Stimulated activated CD4-positive, alpha-beta T cell treated with anti-CD3 and anti-CD28 coated beads, Interleukin-1b, Interleukin-23, amount 100 ng/mL, for 48 hours (primary cell): ENCODE measurements around the gene GJA8.
A peak's percentile ranks its signal among the peaks of the same experiment; 100 is the strongest.
"Not testable (repeated sequence)": the region's sequence is repeated elsewhere in the genome, so short reads cannot be mapped to it uniquely, and the experiment has no call there.

Experiments
- DNase-seq: peaks from one replicate; pipeline ENCODE4 v3.0.0-alpha.2; 2020

The GJA8 gene

GRCh38 chr1:147902253-147902845 is at the start of gene GJA8:
Gene GJA8 (plus strand): TSS chr1:147902795. CDS start chr1:147907956, 5,161 bp downstream.
- no peak for DNase-seq

GRCh38 chr1:147853391-147853790 is 49.2 kb upstream of the GJA8 start:
- no peak for DNase-seq

GRCh38 chr1:147854989-147855388 is 47.6 kb upstream of the GJA8 start:
- DNase-seq: not testable (repeated sequence)

GRCh38 chr1:147855996-147856395 is 46.6 kb upstream of the GJA8 start:
- DNase-seq: not testable (repeated sequence)

DNA sequence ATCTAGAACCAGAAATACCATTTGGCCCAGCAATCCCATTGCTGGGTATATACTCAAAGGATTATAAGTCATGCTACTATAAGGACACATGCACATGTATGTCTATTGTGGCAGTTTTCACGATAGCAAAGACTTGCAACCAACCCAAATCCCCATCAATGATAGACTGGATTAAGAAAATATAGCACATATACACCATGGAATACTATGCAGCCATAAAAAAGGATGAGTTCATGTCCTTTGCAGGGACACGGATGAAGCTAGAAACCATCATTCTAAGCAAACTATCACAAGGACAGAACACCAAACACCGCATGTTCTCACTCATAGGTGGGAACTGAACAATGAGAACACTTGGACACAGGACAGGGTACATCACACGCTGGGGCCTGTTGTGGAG is 35.4 kb upstream of the GJA8 start:
- not testable (repeated sequence) for DNase-seq

DNA sequence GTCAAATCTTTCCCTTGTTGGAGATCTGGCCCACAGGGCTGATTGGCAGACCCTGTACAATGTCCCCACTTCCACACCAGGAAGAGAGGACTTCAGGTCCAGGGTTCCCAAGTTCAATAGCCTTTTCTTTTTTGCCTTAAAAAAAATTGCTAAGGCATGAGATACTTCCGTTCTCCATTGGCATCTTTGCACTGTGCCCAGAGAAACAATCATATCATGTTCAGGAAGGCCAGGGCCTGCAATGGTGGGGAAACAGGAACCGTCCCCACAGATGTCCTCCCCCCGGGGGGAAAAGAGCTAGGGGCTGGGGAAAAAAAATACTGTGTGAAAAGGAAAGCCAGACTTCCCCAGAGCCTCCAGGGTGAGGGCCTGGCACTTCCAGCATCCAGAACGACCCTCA is 24.6 kb upstream of the GJA8 start:
- DNase-seq: no peak

- DNase-seq: no peak
Measured at GRCh38 chr1:147879911-147880310, 22.7 kb upstream of the GJA8 start.

GRCh38 chr1:147882535-147882934 is 20.1 kb upstream of the GJA8 start:
- no peak for DNase-seq

GRCh38 chr1:147890177-147890790 is 12.3 kb upstream of the GJA8 start:
- DNase-seq: peak; percentile 61

- no peak for DNase-seq
Measured at GRCh38 chr1:147891088-147891487, 11.5 kb upstream of the GJA8 start.

DNA sequence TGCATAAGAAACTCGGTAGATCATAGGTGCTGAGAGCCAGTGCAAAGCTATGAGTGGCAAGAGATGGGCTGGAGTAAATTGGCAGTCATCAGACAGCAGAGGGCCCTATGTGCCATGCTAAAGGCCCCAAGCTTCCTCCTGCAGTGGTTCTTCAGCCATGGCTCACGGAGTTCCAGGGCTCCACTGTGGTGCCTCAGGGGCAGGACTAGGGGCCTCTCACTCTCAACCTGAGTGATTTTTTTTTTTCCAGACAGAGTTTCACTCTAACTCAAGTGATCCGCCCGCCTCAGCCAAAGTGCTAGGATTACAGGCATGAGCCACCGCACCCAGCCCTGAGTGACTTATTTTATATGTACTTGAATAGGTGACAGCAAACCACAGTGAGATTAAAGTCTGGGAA is 10.4 kb upstream of the GJA8 start:
- peak; percentile 14 for DNase-seq

GRCh38 chr1:147892731-147893214 is 9.8 kb upstream of the GJA8 start:
- DNase-seq: peak; percentile 11

GRCh38 chr1:147895123-147895522 is 7.5 kb upstream of the GJA8 start:
- no peak for DNase-seq

DNA sequence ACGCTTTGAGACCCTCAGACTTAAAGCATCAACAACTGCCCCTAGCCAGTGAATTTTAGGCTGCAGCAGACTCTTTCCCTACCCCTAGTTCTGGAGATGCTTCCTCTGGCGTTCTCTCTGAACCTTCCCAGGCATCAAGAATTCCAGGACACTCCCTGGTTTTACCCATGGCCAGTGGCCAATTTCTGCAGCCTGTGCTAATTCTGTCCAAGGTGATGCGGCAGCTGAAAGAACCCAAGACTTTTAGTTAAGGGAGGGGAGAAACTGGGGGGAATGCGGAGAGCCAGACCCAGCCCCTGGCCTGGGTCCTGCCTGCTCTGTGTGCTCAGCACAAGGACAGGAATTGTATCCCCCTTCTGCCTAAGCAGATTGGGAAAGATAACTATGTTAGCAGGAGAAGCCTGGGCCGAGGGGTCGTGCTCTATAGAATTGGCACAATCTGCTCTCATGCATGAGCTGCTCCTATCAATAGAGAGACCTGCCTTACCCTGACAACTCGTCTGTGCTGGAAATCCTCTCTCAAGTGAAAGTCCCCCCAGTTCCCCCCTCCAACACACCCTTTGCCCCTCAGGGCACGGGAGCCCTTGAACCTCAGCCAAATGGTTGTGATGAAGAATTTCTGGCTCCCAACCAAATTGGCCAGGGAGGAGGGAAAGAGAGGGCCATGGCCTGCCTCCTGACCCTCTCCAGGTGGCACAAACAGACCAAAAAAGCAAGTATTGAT is 5.4 kb upstream of the GJA8 start:
- DNase-seq: no peak

GRCh38 chr1:147897789-147898188 is 4.8 kb upstream of the GJA8 start:
- no peak for DNase-seq

- DNase-seq: no peak
Measured at GRCh38 chr1:147904726-147905125, 2.1 kb downstream of the GJA8 start.

- no peak for DNase-seq
Measured at GRCh38 chr1:147907786-147908509, 5.4 kb downstream of the GJA8 start.

- no peak for DNase-seq
Measured at GRCh38 chr1:147912553-147912952, 10.0 kb downstream of the GJA8 start.

DNA sequence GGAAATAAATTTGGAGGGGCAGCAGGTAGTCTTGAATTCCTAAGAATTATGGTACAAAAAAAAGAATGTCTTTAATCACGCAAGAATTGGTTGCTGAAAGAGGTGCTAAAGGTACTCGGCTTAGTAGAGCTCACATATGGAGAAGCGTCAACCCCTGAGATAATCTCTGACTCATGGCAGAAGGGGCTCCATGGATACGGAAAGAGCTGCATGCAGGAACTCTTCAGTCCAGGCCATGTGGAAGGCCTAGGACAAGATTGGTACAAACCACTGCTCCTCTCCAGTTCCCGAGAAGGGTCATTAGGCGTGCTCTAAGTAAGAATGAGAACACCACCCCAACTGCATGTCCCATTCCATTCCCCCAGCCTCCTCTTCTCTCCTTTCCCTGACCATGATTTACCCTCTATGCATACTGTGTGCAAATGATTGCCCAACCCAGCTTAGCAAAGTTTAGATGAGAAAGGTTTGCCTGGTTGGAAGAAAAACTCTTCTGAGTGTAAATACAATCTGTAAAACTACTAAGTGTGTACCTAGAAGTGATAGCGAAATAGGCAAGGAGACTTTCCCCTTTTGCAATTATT is 10.9 kb downstream of the GJA8 start:
- no peak for DNase-seq

- no peak for DNase-seq
Measured at GRCh38 chr1:147919896-147920295, 17.3 kb downstream of the GJA8 start.

GRCh38 chr1:147924813-147925212 is 22.2 kb downstream of the GJA8 start:
- DNase-seq: no peak

DNA sequence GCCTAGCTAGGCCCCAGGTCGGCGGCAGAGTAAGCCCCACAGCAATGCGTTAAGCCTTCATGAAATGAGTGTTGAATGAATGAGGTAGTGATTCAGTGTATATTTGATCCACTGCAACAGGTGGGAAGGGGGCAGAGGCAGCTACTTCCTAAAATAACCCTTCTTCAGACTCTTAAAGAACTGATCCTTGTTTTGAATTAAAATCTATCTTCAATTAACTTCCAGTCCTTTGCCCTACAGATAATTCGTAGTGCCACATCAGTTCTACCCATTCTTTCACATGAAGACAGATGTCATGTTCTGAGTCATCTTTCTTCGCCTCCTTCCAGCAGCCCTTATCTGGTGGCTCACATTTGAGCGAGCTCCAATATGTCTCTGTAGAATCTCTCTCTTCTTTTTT is 24.6 kb downstream of the GJA8 start:
- not testable (repeated sequence) for DNase-seq

DNA sequence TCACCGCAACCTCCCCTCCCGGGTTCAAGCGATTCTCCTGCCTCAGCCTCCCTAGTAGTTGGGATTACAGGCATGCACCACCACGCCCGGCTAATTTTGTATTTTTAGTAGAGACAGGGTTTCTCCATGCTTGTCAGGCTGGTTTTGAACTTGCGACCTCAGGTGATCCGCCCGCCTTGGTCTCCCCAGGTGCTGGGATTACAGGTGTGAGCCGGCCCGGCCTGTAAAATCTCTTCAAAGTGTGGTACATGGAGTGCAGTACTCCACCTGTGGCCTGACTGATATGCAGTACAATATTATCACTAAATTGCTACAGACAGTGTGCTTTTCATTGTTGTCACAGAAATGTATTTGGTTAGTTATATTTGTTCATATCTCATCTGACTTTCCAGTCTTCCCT is 25.1 kb downstream of the GJA8 start:
- not testable (repeated sequence) for DNase-seq
